H1 (cell line): ENCODE data around the gene TGFB2. TPM values are rescaled to one million over a fixed set of nuclear protein-coding genes. Genes with fewer than 3 reads are reported as not detected.

Experiments used
- CTCF ChIA-PET: fragments of 300-600 bp; sonication (Branson Sonifier 250); formaldehyde crosslinking; loops from one replicate; lab custom pipeline; 2021; ENCODE audit not compliant: partially characterized antibody; lab: Charles Lee
- POLR2A ChIA-PET: fragments of 300-600 bp; sonication (Branson Sonifier 250); formaldehyde crosslinking; loops from one replicate; lab custom pipeline; 2021; ENCODE audit warnings: inconsistent platforms; ENCODE audit not compliant: partially characterized antibody; lab: Charles Lee
- DNase-seq, 2 experiments: peaks; one replicate each; pipeline versions ENCODE4 v3.0.0 to v3.0.0-alpha.2; 2010 to 2022; ENCODE audit warnings: low spot score in 2 of 2, low read depth in 1 of 2, mixed read lengths in 1 of 2
- FAIRE-seq: peaks from 2 replicates; lab custom pipeline; 2011; peaks lifted over from hg19 to GRCh38; lab: Jason Lieb, UNC
- H2AFZ ChIP-seq: 2 replicates; pipeline ENCODE4 v1.8.1; 2012; ENCODE audit warnings: low read length, inconsistent platforms
- H2AK5ac ChIP-seq: 2 replicates; pipeline ENCODE4 v1.6.1; 2013; ENCODE audit warnings: low read depth, low read length
- H2BK120ac ChIP-seq: replicated peaks from 2 replicates; pipeline ENCODE3; 2013; ENCODE audit warnings: low read depth, low read length, inconsistent platforms
- H2BK12ac ChIP-seq: 2 replicates; pipeline ENCODE4 v1.6.1; 2013; ENCODE audit warnings: low read depth, low read length
- H2BK15ac ChIP-seq: 2 replicates; pipeline ENCODE4 v1.6.1; 2013; ENCODE audit warnings: low read length
- H2BK20ac ChIP-seq: 2 replicates; pipeline ENCODE4 v1.6.1; 2013; ENCODE audit warnings: low read length
- H2BK5ac ChIP-seq: 2 replicates; pipeline ENCODE4 v1.6.1; 2013; ENCODE audit warnings: low read depth, low read length
- H3K14ac ChIP-seq: 2 replicates; pipeline ENCODE4 v1.6.1; 2013; ENCODE audit warnings: inconsistent platforms; ENCODE audit not compliant: insufficient read length
- H3K18ac ChIP-seq: 2 replicates; pipeline ENCODE4 v1.6.1; 2013; ENCODE audit warnings: low read length; ENCODE audit errors: extremely low read depth
- H3K23ac ChIP-seq: 2 replicates; pipeline ENCODE4 v1.6.1; 2013; ENCODE audit warnings: inconsistent platforms; ENCODE audit not compliant: insufficient read length
- H3K23me2 ChIP-seq: 2 replicates; pipeline ENCODE4 v1.6.1; 2013; ENCODE audit warnings: low read depth, low read length
- H3K27ac ChIP-seq: 2 replicates; pipeline ENCODE4 v1.6.1; 2011; ENCODE audit warnings: low read depth, low read length, inconsistent platforms
- H3K27me3 ChIP-seq, 4 experiments: replicated peaks in 1 of 4; 1 replicate in 1 of 4; 2 replicates in 3 of 4; pipeline versions ENCODE4 v1.6.1 to v1.8.1; 2011 to 2013; ENCODE audit warnings: low read length in 3 of 4, mild to moderate bottlenecking in 3 of 4, inconsistent platforms in 2 of 4, mixed read lengths in 2 of 4, moderate library complexity in 1 of 4; ENCODE audit not compliant: control insufficient read depth in 3 of 4, insufficient read depth in 3 of 4; ENCODE audit errors: extremely low read depth in 1 of 4
- H3K36me3 ChIP-seq, 4 experiments: 2 replicates each; pipeline versions ENCODE4 v1.6.1 to v1.8.1; 2011 to 2013; ENCODE audit warnings: mild to moderate bottlenecking in 4 of 4, low read length in 3 of 4, moderate library complexity in 2 of 4, control low read depth in 1 of 4, inconsistent platforms in 1 of 4; ENCODE audit not compliant: insufficient read depth in 4 of 4, control insufficient read depth in 2 of 4
- H3K4ac ChIP-seq: replicated peaks from 2 replicates; pipeline ENCODE3; 2013; ENCODE audit warnings: low read length, low read depth, mixed read lengths, inconsistent platforms; ENCODE audit not compliant: insufficient read length
- H3K4me1 ChIP-seq, 4 experiments: replicated peaks in 1 of 4; 1 replicate in 1 of 4; 2 replicates in 3 of 4; pipeline versions ENCODE4 v1.6.1 to v1.8.1; 2011 to 2013; ENCODE audit warnings: low read length in 3 of 4, inconsistent platforms in 2 of 4, mixed read lengths in 1 of 4; ENCODE audit not compliant: insufficient read depth in 4 of 4, control insufficient read depth in 3 of 4
- H3K4me2 ChIP-seq, 2 experiments: 2 replicates each; pipeline versions ENCODE4 v1.6.1 to v1.8.1; 2011 to 2013; ENCODE audit warnings: low read depth in 2 of 2, low read length in 2 of 2, control low read depth in 1 of 2, inconsistent platforms in 1 of 2, mild to moderate bottlenecking in 1 of 2; ENCODE audit not compliant: insufficient read depth in 1 of 2
- H3K4me3 ChIP-seq, 4 experiments: fragments of 200-600, 300-600 bp in 1 of 4; sonication (generic), shearing (Covaris generic), sonication (Bioruptor Twin) in 1 of 4; 2 replicates each; pipeline versions ENCODE4 v1.5.1 to v1.8.1; 2011 to 2016; ENCODE audit warnings: low read length in 4 of 4, low read depth in 3 of 4, control low read depth in 2 of 4, inconsistent platforms in 2 of 4, mild to moderate bottlenecking in 2 of 4, mixed read lengths in 1 of 4, moderate library complexity in 1 of 4; ENCODE audit not compliant: insufficient read depth in 2 of 4; ENCODE audit errors: extremely low read depth in 1 of 4
- H3K56ac ChIP-seq: replicated peaks from 2 replicates; pipeline ENCODE3; 2013; ENCODE audit warnings: low read depth, mild to moderate bottlenecking, mixed read lengths, low read length, inconsistent platforms; ENCODE audit not compliant: insufficient read length
- H3K79me1 ChIP-seq: 2 replicates; pipeline ENCODE4 v1.6.1; 2013; ENCODE audit warnings: low read depth, low read length, control low read depth
- H3K79me2 ChIP-seq, 2 experiments: 2 replicates each; pipeline versions ENCODE4 v1.6.1 to v1.8.1; 2012 to 2013; ENCODE audit warnings: low read length in 2 of 2, mild to moderate bottlenecking in 2 of 2, inconsistent platforms in 1 of 2; ENCODE audit not compliant: insufficient read depth in 2 of 2, control insufficient read depth in 1 of 2
- H3K9ac ChIP-seq, 4 experiments: replicated peaks in 1 of 4; 1 replicate in 1 of 4; 2 replicates in 3 of 4; pipeline versions ENCODE4 v1.6.1 to v1.8.1; 2011 to 2013; ENCODE audit warnings: low read depth in 3 of 4, low read length in 3 of 4, control low read depth in 2 of 4, mild to moderate bottlenecking in 2 of 4, moderate library complexity in 2 of 4, inconsistent platforms in 1 of 4; ENCODE audit errors: extremely low read depth in 1 of 4
- H3K9me3 ChIP-seq, 2 experiments: 2 replicates each; pipeline versions ENCODE4 v1.6.1 to v1.8.1; 2012 to 2013; ENCODE audit warnings: mild to moderate bottlenecking in 2 of 2, moderate library complexity in 2 of 2, control low read depth in 1 of 2, inconsistent platforms in 1 of 2, low read depth in 1 of 2, low read length in 1 of 2, mixed read lengths in 1 of 2; ENCODE audit not compliant: insufficient read depth in 2 of 2
- H4K20me1 ChIP-seq, 2 experiments: replicated peaks in 1 of 2; 2 replicates each; pipeline versions ENCODE3 to v1.8.1; 2011 to 2013; ENCODE audit warnings: inconsistent platforms in 2 of 2, low read length in 2 of 2, mild to moderate bottlenecking in 1 of 2; ENCODE audit not compliant: insufficient read depth in 2 of 2, control insufficient read depth in 1 of 2
- H4K5ac ChIP-seq: 2 replicates; pipeline ENCODE4 v1.6.1; 2013; ENCODE audit warnings: low read length, low read depth, mixed read lengths, inconsistent platforms; ENCODE audit not compliant: insufficient read length
- H4K8ac ChIP-seq: 2 replicates; pipeline ENCODE4 v1.8.0; 2013; ENCODE audit warnings: mild to moderate bottlenecking, moderate library complexity, low read length, inconsistent platforms; ENCODE audit not compliant: insufficient read depth; ENCODE audit errors: extremely low read depth
- H4K91ac ChIP-seq: replicated peaks from 2 replicates; pipeline ENCODE3; 2013; ENCODE audit warnings: low read length, mixed read lengths, inconsistent platforms; ENCODE audit not compliant: insufficient read length
- ASH2L ChIP-seq: fragments of 200-600, 300-600 bp; sonication (generic); IDR thresholded peaks from one replicate; pipeline ENCODE4 v1.7.1; 2017; ENCODE audit warnings: low read length
- CBX8 ChIP-seq: fragments of 300-800, 300-1000 bp; sonication (generic); IDR thresholded peaks from 2 replicates; pipeline ENCODE4 v1.7.1; 2016; ENCODE audit warnings: low read depth, low read length, borderline replicate concordance
- CTCF ChIP-seq, 3 experiments: IDR thresholded peaks; 1 replicate in 2 of 3; 2 replicates in 1 of 3; pipeline versions ENCODE4 v1.5.1 to v1.6.1; 2011; ENCODE audit warnings: low read length in 3 of 3, mild to moderate bottlenecking in 3 of 3, inconsistent platforms in 2 of 3, low read depth in 1 of 3, moderate library complexity in 1 of 3; ENCODE audit not compliant: insufficient read depth in 1 of 3; ENCODE audit errors: control extremely low read depth in 1 of 3
- GTF2F1 ChIP-seq: IDR thresholded peaks from 2 replicates; pipeline ENCODE4 v1.6.1; 2012; ENCODE audit warnings: low read depth, low read length, improper control_type of control experiment, borderline replicate concordance
- JUND ChIP-seq: IDR thresholded peaks from 2 replicates; pipeline ENCODE4 v1.6.1; 2011; ENCODE audit warnings: mild to moderate bottlenecking, improper control_type of control experiment, low read length
- KDM1A ChIP-seq: fragments of 200-600, 300-600 bp; sonication (generic); IDR thresholded peaks from 2 replicates; pipeline ENCODE4 v1.7.1; 2016; ENCODE audit warnings: mild to moderate bottlenecking, low read length, borderline replicate concordance
- KDM5A ChIP-seq: fragments of 200-600 bp; IDR thresholded peaks from 2 replicates; pipeline ENCODE4 v1.7.1; 2012; ENCODE audit warnings: mild to moderate bottlenecking, low read length, inconsistent platforms, mixed read lengths
- SAP30 ChIP-seq: fragments of 300-600 bp; sonication (generic); IDR thresholded peaks from 2 replicates; pipeline ENCODE4 v1.7.1; 2012; ENCODE audit warnings: low read length, moderate library complexity, mild to moderate bottlenecking, inconsistent platforms; ENCODE audit not compliant: insufficient read depth, insufficient replicate concordance
- SIRT6 ChIP-seq: IDR thresholded peaks from one replicate; pipeline ENCODE4 v1.7.1; 2012; ENCODE audit warnings: low read length, inconsistent platforms
- SRF ChIP-seq: IDR thresholded peaks from 2 replicates; pipeline ENCODE4 v1.6.1; 2011; ENCODE audit warnings: mild to moderate bottlenecking, low read depth, low read length, moderate library complexity
- SUZ12 ChIP-seq: fragments of 200-600 bp; sonication (generic); IDR thresholded peaks from 2 replicates; pipeline ENCODE4 v1.6.1; 2012; ENCODE audit warnings: mild to moderate bottlenecking, inconsistent platforms, low read length, moderate library complexity, mixed read lengths
- WGBS, 2 experiments: shearing (Covaris generic) in 1 of 2; methylation state at CpG; one replicate each; pipeline versions ENCODE4 v1.1.6 to v1.1.7; 2013 to 2015; ENCODE audit warnings: low lambda C conversion rate in 2 of 2, mixed read lengths in 2 of 2, inconsistent platforms in 1 of 2, low coverage in 1 of 2, missing lambda C conversion rate in 1 of 2; ENCODE audit not compliant: insufficient replicate concordance in 2 of 2, insufficient coverage in 1 of 2, insufficient read length in 1 of 2; ENCODE audit errors: extremely low coverage in 1 of 2, missing lambda C conversion rate in 1 of 2; 5-methylcytosine and 5-hydroxymethylcytosine counted together
- polyA plus RNA-seq, 7 experiments: library from polyadenylated mRNA; depleted of rRNA in 3 of 7; stranded (reverse) in 5 of 7; unstranded in 2 of 7; fragments of >200 nt in 5 of 7; fragments of 200-250 nt in 2 of 7; gene quantifications; 1 replicate in 5 of 7; 2 replicates in 1 of 7; 4 replicates in 1 of 7; pipeline versions ENCODE4 v1.2.1 to v1.2.3, GENCODE V29; 2011 to 2013; ENCODE audit warnings: missing spikeins in 2 of 7, mixed read lengths in 2 of 7
- total RNA-seq: library from RNA; stranded (reverse); fragmentation: NEBNext Ultra II Directional; extraction: Animal tissue kit (Norgen Biotek cat#: 25700); gene quantifications from 2 replicates; pipeline ENCODE4 v1.2.1, GENCODE V29; 2021

The TGFB2 gene
- total and polyA plus RNA-seq, 2 of the 8 experiments (the other 6 are each of a cell fraction or from before 2014, with no cell fraction given) = 0.26 to 0.84 TPM

- Histone ChIP-seq H2AK5ac (no peak overlapping the region), H2BK120ac (no peak overlapping the region), H3K79me1 (no peaks in the 10 kb centered on the region), H3K79me2 (no peaks in the 10 kb centered on the region), H3K4me2 (no peak overlapping the region), H4K20me1 (no peaks in the 10 kb centered on the region), H4K5ac (no peak overlapping the region), H2BK12ac (no peak overlapping the region), H2BK5ac (no peak overlapping the region), H3K36me3 (no peaks in the 10 kb centered on the region), H3K18ac (no peak overlapping the region), H2AFZ (no peak overlapping the region), H3K27ac (no peak overlapping the region), H3K4ac (no peak overlapping the region), H3K23ac (no peak overlapping the region), H3K4me1 (no peaks in the 10 kb centered on the region), H3K23me2 (no peaks in the 10 kb centered on the region), H3K9me3 (no peaks in the 10 kb centered on the region), H2BK15ac (no peak overlapping the region), H3K9ac (no peak overlapping the region), H3K27me3 (no peaks in the 10 kb centered on the region), H3K56ac (no peak overlapping the region), H4K8ac (no peak overlapping the region), H2BK20ac (no peak overlapping the region), H4K91ac (no peak overlapping the region), H3K14ac (no peak overlapping the region), H3K4me3 (no peak overlapping the region)
- FAIRE-seq = no peak
- ChIA-PET POLR2A (no interaction called here), CTCF (no interaction called here)
- WGBS, 2 experiments = 90% methylated on average over 5 of the region's 5 CpGs; no CpG with 5 or more reads in 1 of the 2 experiments
- no peak for DNase-seq
- TF ChIP-seq CBX8 = no peak
- no peak for TF ChIP-seq ASH2L
- no peak for TF ChIP-seq SIRT6
- TF ChIP-seq KDM1A = no peak
- no peak for TF ChIP-seq SUZ12
- TF ChIP-seq SRF = no peak
- TF ChIP-seq CTCF (IDR thresholded peaks at IDR 0.05; ENCODE audit: control extremely low read depth in 1 of 3, insufficient read depth in 1 of 3, low read depth in 1 of 3, low read length in 3 of 3) = no peak
- no peak for TF ChIP-seq KDM5A
- TF ChIP-seq SAP30 = no peak
- no peak for TF ChIP-seq JUND
- no peak for TF ChIP-seq GTF2F1
Observed at GRCh38 chr1:218425647-218426342, 80.7 kb downstream of the TGFB2 start.
